Measurements from ENCODE around the gene AACS.
"Not testable (repeated sequence)": the region's sequence is repeated elsewhere in the genome, so short reads cannot be mapped to it uniquely, and the experiment has no call there.

Gene AACS

DNA sequence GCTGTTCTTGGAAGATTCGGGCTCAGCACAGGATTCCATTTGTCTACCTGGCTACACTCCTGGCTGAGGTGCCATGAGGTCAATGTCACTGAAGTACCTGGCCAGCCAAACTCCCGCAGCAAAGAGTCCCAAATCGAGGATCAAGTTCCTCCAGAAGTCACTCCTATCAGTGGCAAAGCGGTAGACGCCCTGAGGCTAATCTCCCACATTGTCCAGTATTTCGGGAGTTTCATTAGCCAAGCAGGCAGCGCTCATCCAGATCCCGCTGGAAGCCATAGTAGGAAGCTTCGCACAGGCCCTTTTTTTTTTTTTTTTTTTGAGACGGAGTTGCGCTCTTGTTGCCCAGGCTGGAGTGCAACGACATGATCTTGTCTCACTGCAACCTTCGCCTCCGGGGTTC, 8.9 kb upstream of the AACS start:
- DNase-seq (ENCODE audit: low read depth): no peak

DNA sequence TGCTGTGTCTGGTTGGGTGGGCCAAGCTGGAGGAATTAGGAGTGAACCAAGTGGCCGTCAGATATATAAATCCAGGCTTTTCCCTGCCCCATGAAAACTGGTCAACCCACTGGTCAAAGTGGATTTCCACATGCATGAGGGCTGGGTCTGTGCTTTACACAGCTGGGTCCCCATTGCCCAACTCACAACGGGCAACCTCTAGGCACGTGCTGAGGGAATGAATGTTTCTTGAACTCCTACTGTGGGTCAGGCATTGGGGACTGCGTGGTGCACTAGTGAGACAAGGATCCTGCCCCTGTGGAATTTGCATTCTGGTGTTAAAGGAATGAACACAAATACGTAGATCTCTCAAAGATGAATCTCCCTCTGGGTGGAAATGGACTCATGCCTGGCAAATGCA, 7.5 kb upstream of the AACS start:
- no peak for DNase-seq (ENCODE audit: low read depth)

DNA sequence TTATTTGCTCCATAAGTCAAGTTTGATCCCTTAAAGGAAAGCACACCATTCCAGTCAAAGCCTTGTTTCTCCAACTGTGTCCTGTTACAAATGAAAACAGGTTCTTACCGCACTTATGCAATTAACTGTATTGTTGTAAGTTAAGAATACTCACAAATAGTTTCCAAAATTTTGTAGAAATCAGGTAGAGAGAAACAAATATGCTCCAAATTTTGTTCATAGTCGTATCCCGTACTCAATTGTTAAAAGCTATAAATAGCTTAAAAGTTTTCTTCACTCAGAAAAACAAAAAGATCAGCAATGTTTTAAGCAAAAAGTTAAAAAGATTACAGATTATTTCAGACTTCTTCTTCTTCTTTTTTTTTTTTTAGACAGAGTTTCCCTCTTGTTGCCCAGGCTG, 4.0 kb upstream of the AACS start:
- DNase-seq (ENCODE audit: low read depth): no peak

DNA sequence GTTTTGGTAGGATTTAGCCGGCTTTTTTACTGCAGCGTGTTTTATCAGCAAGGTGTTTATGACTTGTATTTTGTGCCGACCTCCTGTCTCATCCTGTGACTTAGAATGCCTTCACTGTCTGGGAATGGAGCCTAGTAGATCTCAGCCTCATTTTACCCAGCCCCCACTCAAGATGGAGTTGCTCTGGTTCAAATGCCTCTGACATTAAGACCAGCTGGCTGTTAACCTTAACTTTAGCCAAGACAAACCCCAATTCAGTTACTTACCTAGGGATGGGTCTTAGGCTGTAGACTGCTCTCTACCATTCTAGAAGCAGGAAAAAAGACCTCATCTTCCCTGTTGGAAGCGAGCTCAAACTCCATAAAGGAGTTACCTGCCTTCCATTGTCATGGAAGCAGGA, 1.7 kb upstream of the AACS start:
- not testable (repeated sequence) for DNase-seq (ENCODE audit: low read depth)

DNA sequence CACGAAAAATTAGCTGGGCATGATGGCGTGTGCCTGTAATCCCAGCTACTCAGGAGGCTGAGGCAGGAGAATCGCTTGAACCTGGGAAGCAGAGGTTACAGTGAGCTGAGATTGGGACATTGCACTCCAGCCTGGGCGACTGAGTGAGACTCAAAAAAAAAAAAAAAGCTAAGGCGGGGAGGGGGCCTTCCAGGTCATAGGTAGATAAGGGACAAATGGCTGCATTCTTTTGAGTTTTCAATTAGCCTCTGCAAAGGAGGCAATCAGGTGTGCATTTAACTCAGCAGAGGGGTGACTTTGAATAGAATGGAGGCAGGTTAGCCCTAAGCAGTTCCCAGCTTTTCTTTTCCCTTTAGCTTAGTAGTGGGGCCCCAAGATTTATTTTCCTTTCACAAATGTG, 743 bp upstream of the AACS start:
- no peak for DNase-seq (ENCODE audit: low read depth)

DNA sequence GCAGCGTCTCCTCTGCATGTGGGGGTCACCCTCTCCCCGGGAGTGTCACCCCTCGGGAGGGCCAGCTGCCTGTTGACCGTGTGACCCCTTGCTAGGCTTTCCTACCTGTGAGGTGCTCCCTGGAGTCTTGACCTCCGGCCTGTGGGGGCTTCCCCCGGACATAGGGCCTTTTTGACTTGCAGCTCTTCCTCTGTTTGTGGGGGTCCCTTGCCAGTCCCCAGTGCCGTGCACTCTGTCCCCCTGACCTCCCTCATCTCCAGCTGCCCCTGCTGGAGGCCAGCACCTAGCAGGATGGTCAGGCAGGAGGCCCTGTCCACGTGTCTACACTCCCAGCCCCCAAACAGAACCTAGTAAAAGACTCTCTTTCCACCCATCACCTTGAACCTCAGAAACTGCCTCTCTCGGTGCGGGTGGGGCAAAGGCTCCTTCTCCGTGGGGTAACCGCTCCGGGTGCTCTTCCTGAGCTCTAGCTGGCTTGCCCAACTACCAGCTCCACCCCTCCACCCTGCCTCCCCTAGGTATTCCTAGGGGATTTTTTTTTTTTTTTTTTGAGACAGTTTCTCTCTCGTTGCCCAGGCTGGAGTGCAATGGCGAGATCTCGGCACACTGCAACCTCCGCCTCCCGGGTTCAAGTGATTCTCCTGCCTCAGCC, 810 bp downstream of the AACS start:
- DNase-seq (ENCODE audit: low read depth): no peak

DNA sequence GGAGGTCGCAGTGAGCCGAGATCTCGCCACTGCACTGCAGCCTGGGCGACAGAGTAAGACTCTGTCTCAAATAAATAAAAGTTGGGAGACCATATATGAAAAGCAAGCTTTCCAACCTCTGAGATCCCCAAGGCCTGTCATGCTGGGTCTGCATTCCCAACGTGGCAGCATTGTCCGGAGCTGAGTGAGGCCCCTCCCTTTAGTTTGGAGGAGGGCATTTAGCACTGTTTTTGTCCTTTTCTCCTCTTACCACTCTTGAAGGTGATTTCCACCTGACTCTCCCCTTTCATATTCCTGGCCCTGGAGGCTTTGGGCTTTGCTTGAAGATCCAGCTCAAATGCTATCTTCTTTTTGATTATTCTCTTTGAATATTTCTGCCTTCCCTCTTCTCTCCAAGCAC, 3.2 kb downstream of the AACS start:
- no peak for DNase-seq (ENCODE audit: low read depth)

DNA sequence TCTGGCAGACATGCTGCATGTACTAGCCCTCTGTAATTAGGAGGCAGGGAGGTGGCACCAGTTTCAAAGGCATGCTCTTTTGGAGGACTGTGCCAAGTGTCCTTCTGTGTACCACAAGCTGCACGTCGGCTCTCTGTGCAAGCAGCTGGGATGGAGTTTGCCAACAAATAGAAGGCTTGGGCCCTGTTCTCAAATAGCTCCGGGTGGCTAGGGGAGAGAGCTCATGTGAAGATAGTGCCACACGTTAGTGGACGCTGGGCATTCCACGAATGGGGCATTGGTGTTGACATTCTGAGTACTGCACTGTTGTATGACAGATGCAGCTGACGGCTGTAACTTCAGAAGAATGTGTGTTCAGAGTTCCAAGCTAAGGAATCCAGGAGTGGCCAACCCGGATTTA, 4.4 kb downstream of the AACS start:
- no peak for DNase-seq (ENCODE audit: low read depth)

DNA sequence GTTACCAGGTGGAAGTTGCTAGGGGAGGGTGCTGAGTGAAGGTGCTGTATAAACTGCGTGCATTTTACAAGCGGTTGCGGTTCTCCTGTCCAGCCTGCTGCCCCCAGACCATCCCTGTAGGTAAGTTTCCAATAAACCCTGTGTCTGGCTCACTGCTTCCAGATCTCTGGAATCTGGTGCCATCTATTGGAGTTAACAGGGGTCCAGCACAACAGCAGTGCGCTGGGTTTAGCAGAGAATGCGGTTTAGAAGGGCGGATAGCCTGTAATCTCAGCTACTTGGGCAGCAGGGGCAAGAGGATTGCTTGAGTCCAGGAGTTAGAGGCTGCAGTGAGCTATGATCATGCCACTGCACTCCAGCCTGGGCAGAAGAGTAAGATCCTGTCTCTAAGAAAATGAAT, 4.9 kb downstream of the AACS start:
- DNase-seq (ENCODE audit: low read depth): no peak

DNA sequence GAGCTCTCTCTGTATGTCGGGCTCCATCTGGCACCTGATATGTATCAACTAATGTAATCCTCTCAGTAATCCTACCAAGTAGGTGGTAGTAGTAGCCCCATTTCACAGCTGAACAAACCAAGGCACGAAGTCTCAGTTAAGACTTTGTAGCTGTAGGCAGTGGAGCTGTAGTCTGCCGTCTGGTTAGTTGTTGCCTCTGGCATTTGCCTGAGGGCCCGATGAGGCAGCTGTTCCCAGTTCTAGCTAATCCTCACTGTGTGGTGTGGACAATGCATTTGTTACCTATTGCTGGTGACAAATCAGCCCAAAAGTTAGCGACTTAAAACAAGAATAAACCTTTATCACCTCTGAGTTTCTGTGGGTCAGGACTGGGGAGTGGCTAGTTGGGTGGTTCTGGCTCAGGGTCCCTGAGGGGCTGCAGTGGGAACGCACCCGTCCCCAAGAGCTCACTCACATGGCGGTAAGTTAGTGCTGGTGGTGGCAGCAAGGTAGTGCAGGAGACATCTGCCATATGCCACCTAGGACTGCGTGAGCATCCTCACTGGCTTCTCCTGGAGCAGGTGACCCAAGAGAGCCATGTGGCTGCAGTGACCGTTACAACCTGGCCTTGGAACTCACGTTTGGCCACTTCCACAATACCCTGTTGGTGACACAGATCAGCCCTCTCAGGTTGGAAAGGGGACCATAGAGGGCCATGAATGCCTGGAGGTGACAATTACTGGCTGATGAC, 5.6 kb downstream of the AACS start:
- no peak for DNase-seq (ENCODE audit: low read depth)

DNA sequence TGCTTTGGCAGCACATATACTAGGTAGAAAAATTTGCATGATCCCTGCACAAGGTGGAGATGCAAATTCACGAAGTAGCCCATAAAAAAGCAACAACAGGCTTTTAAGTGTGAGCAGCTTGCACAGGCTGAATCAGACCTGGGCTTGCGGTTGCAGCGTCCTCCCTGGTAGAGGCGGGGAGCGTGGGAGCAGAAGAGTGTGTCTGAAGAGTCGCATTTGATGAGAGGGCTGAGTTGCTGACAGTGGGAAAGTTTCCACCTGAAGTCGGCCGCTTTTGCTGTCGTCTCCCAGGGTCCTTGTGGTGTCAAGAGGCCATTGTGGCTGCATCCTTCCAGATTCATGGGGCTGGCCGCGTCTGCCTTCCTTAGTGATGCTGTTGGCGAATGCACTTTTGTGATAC, 6.2 kb downstream of the AACS start:
- DNase-seq (ENCODE audit: low read depth): no peak

DNA sequence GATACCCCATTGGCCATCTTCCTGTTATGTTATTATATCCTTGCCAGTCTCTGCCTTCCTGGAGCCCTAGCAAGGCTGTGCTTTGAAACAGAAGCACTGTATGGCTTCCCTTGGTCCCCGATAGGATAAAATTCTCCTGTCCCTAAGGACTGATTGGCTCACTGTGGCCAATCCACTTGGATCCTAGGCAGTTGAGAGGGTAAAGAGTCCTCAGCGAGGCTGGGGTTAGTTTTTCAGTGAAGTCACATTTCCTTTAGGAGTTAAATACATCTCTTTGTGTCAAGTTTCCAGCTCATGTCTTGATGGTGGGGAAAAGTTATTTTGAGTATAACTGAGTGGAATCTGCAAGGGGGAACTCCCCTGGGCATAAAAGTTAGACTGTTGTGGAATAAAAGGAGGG, 7.3 kb downstream of the AACS start:
- no peak for DNase-seq (ENCODE audit: low read depth)

DNA sequence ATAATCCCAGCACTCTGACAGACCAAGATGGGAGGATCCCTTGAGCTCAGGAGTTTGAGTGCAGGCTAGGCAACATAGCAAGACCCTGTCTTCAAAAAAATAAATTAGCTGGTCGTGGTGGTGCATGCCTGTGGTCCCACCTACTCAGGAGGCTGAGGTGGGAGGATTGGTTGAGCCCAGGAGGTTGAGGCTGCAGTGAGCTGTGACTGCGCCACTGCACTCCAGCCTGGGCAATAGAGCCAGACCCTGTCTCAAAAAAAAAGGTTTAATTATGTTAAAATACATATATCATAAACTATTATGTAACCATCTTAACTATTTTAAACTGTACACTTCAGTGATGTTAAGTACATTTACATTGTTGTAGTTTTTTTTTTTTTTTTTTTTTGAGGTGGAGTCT, 9.1 kb downstream of the AACS start:
- DNase-seq (ENCODE audit: low read depth): not testable (repeated sequence)

DNA sequence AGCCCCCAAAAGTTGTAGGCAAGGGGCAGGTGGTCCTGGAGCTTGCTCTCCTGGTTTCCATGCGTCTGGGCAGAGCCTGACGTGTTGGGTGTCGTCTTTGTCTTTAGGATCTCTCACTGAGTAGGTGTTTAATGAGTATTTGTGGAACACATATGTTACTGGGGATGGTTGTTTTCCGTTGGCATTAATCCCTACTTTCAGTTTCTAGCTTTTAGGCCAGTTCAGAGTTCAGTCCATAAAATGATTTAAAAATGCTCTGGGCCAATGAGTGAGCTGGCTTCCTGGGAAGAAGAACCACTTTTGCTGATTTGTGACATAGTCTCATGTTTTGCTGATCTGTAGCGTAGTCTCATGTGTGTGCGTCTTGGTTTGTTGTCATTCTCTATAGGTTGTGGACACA, 10.9 kb downstream of the AACS start:
- DNase-seq (ENCODE audit: low read depth): no peak

DNA sequence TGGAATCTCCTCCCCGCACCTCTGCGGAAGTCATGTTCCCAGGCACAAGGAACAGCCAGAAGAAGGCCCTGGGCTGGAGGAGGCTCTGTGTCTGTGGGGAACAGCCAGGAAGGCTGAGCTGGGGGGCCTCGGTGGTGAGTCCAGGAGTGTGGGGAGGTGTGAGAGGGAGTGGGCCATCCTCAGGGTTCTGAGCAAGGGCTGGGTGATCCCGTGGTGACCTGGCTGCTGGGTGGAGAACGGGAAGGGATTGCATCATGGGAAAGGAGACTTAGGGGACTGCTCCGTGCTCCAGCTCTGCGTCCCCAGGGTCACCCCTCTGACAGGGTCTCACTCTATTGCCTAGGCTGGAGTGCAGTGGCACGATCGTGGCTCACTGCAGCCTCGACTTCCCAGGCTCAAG, 13.8 kb downstream of the AACS start:
- no peak for DNase-seq (ENCODE audit: low read depth)

DNA sequence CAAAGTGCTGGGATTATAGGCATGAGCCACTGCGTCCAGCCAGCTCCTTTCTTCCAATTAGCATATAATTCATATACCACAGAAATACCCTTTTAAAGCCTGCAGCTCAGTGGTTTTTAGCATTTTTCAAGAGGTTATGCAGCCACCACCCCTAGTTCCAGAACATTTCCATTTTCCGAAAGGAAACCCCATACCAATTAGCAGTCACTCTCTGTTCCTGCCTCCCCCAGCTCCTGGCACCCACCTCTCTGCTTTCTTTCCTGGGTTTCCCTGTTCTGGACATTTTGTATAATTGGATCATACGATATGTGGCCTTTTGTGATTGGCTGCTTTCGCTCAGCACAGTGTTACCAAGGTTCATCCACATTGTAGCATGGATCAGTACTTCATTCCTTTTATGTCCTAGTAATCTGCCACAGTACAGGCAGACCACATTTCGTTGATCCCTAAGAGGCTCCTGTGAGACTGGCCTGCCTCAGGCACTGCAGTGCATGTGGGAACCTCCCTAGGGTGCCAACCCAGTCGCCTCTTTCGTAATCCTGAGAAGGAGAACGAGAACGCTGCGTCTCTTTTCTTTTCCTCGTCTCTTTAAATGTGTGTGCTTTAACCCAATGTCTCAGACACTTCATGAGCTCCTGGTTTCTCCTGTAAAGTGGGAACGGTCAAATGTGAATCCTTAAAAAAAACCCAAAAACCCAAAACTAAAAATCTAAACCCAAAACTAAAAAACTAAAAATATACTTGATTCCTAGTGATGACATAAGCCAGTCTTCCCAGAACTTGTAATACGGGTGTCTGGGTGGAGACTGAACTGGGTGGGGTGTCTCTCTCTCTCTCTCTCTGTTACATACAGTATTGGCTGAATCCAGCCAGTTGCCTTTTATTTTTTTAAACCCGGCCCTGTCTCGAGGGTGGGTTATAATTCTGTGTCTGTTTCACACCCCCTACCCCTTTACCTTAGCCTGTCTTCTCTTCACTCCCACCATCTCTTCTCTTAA, 14.7 kb downstream of the AACS start:
- no peak for DNase-seq (ENCODE audit: low read depth)

DNA sequence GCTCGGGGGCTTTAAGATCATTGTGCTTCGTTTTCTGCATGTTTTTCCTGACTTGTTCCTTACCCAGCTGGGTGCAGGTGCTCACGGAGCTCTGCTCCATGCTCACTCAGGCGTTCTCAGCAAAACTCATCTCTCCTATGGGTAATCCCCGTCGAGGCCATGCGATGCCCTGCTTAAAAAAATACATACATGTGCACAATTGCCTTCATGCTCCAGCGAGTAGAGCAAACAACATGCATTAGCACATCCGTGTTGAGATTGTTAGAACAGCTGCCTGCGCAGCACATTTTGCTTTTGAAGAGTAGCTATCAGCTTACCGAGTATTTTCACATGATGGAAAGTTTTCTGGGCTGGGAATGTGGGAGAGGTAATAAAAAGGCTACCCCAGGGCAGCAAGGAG, 16.2 kb downstream of the AACS start:
- no peak for DNase-seq (ENCODE audit: low read depth)

DNA sequence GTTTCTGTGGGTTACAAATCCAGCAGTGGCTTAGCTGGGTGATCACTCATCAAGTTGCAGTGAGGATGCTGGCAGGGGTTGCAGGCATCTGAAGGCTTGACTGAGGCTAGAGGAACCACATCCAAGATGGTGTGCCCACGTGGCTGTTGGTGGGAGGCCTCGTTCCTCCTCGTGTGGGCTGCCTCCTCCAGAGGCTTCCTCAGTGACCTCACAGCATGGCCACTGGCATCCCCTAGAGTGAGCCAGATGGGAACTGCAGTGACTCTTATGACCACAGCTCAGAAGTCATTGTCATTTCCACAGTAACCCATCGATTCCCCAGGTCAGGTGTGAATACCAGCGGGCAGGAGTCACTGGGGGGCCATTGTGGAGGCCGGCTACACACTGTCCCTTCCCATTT, 17.8 kb downstream of the AACS start:
- no peak for DNase-seq (ENCODE audit: low read depth)

DNA sequence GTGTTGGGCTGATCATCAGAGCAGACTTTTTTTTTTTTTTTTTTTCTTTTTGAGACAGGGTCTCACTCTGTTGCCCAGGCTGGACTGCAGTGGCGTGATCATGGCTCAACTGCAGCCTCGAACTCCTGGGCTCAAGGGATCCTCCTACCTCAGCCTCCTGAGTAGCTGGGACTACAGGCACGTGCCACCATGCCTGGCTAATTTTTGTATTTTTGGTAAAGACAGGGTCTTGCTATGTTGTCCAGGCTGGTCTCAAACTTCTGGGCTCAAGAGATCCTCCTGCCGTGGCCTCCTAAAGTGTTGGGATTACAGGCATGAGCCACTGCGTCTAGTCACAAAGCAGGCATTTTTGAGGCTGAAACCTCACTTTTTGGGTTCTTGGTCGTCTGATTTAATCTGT, 23.0 kb downstream of the AACS start:
- not testable (repeated sequence) for DNase-seq (ENCODE audit: low read depth)

DNA sequence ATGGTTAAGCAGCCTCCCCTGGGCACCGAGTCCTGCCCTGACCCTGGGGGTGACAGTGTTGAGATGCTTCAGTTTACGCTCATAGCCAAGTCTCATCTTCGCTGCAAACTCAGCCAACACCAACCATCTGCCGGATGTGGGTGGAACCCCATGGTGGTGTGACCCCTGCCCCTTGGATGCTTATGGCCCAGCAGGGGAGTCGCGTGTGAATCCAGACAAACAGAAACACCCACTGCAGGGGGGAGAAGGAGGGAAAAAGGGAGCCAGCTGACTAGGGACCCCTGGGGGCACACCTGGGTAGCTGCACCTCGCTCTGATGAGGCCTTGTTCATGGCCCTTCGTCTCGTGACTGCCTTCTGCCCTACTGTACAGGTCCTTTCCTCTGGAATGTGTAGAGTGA, 23.8 kb downstream of the AACS start:
- DNase-seq (ENCODE audit: low read depth): no peak

DNA sequence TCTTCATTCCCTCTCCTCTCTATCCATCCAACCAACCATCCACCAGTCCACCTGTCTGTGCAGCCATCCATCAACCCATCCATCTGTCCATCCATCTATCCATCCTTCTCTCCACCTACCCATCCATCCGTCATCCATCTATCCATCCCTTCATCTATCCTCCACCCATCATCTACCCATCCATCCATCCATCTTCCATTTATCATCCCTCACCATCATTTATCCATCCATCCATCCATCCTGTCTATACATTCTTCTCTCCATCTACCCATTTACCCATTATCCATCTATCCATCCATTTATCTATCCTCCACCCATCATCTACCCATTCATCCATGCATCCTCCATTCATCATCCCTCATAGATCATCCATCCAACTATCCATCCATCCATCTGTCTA, 24.4 kb downstream of the AACS start:
- no peak for DNase-seq (ENCODE audit: low read depth)

DNA sequence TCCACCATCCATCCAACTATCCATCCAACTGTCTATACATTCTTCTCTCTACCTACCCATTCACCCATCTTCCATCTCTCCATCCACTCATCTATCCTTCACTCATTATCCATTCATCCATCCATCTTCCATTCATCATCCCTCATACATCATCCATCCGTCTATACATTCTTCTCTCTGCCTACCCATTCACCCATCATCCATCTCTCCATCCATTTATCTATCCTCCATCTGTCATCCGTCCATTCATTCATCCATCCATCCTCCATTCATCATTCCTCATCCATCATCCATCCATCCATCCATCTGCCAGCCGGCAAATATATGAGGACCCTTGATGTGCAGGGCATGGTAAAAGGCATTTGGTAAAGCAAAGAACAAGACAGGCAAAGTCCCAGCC, 25.2 kb downstream of the AACS start:
- DNase-seq (ENCODE audit: low read depth): no peak

DNA sequence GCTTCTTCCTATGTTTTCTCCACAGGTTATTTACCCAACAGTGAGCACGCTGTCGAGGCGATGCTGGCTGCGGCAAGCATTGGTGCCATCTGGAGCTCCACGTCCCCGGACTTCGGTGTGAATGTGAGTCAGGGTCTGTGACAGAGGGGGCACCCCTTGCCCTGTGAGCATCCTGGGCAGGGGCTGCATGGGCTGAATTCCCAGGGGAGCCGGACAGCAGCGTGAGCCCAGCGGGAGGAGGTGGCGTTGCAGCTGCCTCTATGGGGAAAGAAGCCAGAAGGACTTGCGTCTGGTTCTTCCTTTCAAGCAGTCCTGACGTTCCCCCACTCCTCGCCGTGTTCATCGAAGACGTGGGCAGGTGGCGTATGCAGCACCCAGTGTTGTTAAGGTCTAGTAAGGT, 26.2 kb downstream of the AACS start:
- no peak for DNase-seq (ENCODE audit: low read depth)
